Vagina (tissue), 2 donors: ENCODE data around the gene ENPP7. TPM values are rescaled to one million over a fixed set of nuclear protein-coding genes. Genes with fewer than 3 reads are reported as not detected.
A peak's percentile ranks its signal among the peaks of the same experiment; 100 is the strongest.

Experiments
- DNase-seq, 2 donors: peaks; one replicate each; pipeline ENCODE4 v3.0.0-alpha.2; 2017; ENCODE audit errors: extremely low spot score in 2 of 2
- H3K27ac ChIP-seq: fragments of 200-600 bp; sonication (generic); one replicate; pipeline ENCODE4 v1.5.1; 2019
- H3K27me3 ChIP-seq: fragments of 200-600 bp; sonication (generic); one replicate; pipeline ENCODE4 v1.5.1; 2019
- H3K36me3 ChIP-seq, 2 donors: fragments of 200-600 bp; sonication (generic); one replicate each; pipeline ENCODE4 v1.5.1; 2017 to 2019
- H3K4me1 ChIP-seq: fragments of 200-600 bp; sonication (generic); one replicate; pipeline ENCODE4 v1.5.1; 2019
- H3K4me3 ChIP-seq, 2 donors: fragments of 200-600 bp; sonication (generic); 1 replicate in 1 of 2; 2 replicates in 1 of 2; pipeline ENCODE4 v1.5.1; 2016 to 2019
- H3K9me3 ChIP-seq: fragments of 200-600 bp; sonication (generic); one replicate; pipeline ENCODE4 v1.5.1; 2019
- POLR2A ChIP-seq, 2 donors: fragments of 450-650 bp; IDR thresholded peaks; one replicate each; pipeline ENCODE4 v1.6.1; 2017; ENCODE audit warnings: antibody characterized with exemption in 2 of 2, mild to moderate bottlenecking in 2 of 2, moderate library complexity in 2 of 2
- POLR2AphosphoS5 ChIP-seq, 2 donors: sonication (generic); formaldehyde crosslinking; IDR thresholded peaks; one replicate each; pipeline ENCODE4 v1.9.0; 2017; ENCODE audit warnings: antibody characterized with exemption in 2 of 2, mild to moderate bottlenecking in 2 of 2, low read depth in 1 of 2; ENCODE audit not compliant: insufficient read depth in 1 of 2
- intact Hi-C: fragments of 100-400 bp; cut with DNase I; formaldehyde crosslinking; loops from one replicate; pipeline ENCODE4 v1.15.1; 2023
- total RNA-seq: library from RNA; depleted of rRNA; stranded (reverse); fragments of >200 nt; gene quantifications from one replicate; pipeline ENCODE4 v1.2.3, GENCODE V29; 2016
- TF ChIP-seq, protein P1 (sequence below), 3 experiments: fragments of 450-650 bp in 2 of 3; fragments of 200-600 bp in 1 of 3; sonication (generic) in 1 of 3; IDR thresholded peaks; one replicate each; pipeline ENCODE4 v1.5.1; 2017 to 2019; ENCODE audit warnings: antibody characterized with exemption in 3 of 3, mild to moderate bottlenecking in 2 of 3, moderate library complexity in 2 of 3

The ENPP7 gene
- total RNA-seq, 1 donor from 2014 or later, result not detected

DNA sequence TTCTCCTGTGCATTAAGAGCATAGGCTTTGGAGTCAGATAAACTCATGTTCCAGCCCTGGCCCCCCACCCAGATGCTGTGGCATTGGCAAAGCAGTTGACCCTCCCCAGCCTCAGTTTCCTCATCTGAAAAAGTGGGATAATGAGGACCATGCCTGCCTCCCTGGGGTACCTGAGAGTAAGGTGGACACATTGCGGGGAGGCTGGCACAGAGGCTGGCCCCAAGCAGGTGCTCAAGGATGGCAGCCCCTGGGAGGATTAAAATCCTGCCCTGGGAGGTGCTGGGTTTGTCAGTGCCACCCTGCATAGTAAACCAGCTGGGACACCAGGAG, 11.8 kb downstream of the ENPP7 start:
- Histone ChIP-seq H3K27me3 (no peaks in the 10 kb centered on the region), H3K4me1 (peaks cover 16% of the 10 kb centered on the region), H3K9me3 (no peaks in the 10 kb centered on the region), H3K4me3 (no peak overlapping the region), H3K36me3 (no peaks in the 10 kb centered on the region), H3K27ac (no peak overlapping the region)
- DNase-seq, result no peak
- intact Hi-C loops, result loop anchor here (10.0 kb wide), 1 partner anchor 252 kb away; no protein-coding TSS in a partner anchor
- TF ChIP-seq POLR2A (IDR thresholded peaks at IDR 0.05) (no peak), POLR2AphosphoS5 (IDR thresholded peaks at IDR 0.05; ENCODE audit: insufficient read depth in 1 of 2, low read depth in 1 of 2) (no peak)
- TF ChIP-seq, protein P1, sequence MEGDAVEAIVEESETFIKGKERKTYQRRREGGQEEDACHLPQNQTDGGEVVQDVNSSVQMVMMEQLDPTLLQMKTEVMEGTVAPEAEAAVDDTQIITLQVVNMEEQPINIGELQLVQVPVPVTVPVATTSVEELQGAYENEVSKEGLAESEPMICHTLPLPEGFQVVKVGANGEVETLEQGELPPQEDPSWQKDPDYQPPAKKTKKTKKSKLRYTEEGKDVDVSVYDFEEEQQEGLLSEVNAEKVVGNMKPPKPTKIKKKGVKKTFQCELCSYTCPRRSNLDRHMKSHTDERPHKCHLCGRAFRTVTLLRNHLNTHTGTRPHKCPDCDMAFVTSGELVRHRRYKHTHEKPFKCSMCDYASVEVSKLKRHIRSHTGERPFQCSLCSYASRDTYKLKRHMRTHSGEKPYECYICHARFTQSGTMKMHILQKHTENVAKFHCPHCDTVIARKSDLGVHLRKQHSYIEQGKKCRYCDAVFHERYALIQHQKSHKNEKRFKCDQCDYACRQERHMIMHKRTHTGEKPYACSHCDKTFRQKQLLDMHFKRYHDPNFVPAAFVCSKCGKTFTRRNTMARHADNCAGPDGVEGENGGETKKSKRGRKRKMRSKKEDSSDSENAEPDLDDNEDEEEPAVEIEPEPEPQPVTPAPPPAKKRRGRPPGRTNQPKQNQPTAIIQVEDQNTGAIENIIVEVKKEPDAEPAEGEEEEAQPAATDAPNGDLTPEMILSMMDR (IDR thresholded peaks at IDR 0.05), result no peak

DNA sequence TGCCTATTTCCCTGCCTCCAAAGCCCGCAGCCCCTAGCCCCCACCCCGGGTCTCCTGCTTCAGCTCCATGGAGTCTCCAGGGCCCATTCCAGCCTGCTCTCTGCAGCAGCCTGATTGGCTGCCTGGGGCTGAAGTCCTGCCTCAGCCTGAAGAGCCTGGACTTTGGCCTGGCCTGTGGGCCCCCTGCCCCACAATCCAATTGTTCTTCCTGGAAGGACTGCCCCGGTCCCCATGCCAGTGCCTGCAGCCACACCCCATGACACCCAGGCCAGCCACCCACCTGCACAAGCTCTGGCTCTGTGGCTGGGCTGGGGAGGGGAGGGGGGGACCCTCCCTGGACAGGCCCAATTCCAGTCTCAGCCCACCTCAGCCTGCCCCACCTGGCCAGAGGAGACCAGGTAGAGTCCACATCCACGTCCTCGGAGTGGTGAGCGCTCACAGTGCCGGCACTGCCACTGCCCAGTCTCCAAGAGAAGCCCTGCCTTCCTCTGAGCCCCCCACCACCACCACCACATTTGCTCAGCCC, 12.3 kb downstream of the ENPP7 start:
- H3K36me3 ChIP-seq, result no peaks in the 10 kb centered on the region
- no peaks in the 10 kb centered on the region for H3K9me3 ChIP-seq
- H3K4me3 ChIP-seq, result no peak overlapping the region
- no peaks in the 10 kb centered on the region for H3K27me3 ChIP-seq
- intact Hi-C loops, result loop anchor here (10.0 kb wide), 1 partner anchor 252 kb away; no protein-coding TSS in a partner anchor
- no peak for TF ChIP-seq POLR2AphosphoS5 (IDR thresholded peaks at IDR 0.05; ENCODE audit: insufficient read depth in 1 of 2, low read depth in 1 of 2)
- TF ChIP-seq, protein P1 (IDR thresholded peaks at IDR 0.05), result no peak
- no peak for TF ChIP-seq POLR2A (IDR thresholded peaks at IDR 0.05)
- H3K27ac ChIP-seq, result no peak overlapping the region
- H3K4me1 ChIP-seq, result peaks cover 20% of the 10 kb centered on the region
- DNase-seq, result no peak

DNA sequence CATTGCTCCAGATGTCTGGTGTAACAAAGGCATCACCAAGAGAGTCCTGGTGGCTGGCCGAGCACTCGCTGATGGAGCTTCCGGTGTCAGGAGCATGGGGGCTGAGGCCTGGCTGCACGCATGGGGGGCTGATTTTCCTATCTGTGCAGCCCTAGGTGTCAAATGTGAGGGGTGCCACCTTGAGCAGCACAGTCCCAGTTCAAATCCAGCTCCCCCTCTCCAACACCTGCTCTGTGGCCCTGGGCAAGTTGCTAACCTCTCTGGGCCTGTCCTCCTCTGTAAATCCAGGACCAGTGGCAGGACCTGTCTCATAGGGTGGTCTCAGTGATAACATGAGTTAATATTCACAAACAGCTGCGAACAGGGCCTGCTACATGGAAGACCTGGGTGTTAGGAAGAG, 12.9 kb downstream of the ENPP7 start:
- Histone ChIP-seq H3K4me1 (peaks cover 20% of the 10 kb centered on the region), H3K9me3 (no peaks in the 10 kb centered on the region), H3K36me3 (no peaks in the 10 kb centered on the region), H3K27me3 (peaks cover 4% of the 10 kb centered on the region), H3K27ac (no peak overlapping the region), H3K4me3 (no peak overlapping the region)
- DNase-seq, result no peak
- TF ChIP-seq POLR2AphosphoS5 (IDR thresholded peaks at IDR 0.05; ENCODE audit: insufficient read depth in 1 of 2, low read depth in 1 of 2) (no peak), POLR2A (IDR thresholded peaks at IDR 0.05) (no peak)
- TF ChIP-seq, protein P1 (IDR thresholded peaks at IDR 0.05), result no peak
- intact Hi-C loops, result loop anchor here (10.0 kb wide), 1 partner anchor 251 kb away; no protein-coding TSS in a partner anchor

DNA sequence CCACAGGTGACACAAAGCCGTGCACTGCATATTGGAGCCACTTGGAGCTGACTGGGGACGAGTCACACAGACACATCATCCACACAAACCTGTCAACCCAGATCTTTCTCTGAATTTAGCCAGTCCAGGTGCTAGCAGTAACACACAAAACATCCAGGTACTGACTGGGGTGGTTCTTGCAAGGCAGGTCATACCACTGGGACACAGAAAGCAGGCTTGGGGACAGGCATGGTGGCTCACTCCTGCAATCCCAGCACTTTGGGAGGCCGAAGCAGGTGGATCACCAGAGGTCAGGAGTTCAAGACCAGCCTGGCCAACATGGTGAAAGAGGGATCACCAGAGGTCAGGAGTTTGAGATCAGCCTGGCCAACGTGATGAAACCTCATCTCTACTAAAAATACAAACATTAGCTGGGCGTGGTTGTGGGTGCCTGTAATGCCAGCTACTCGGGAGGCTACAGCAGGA, 14.9 kb downstream of the ENPP7 start:
- Histone ChIP-seq H3K27me3 (peaks cover 4% of the 10 kb centered on the region), H3K27ac (no peak overlapping the region), H3K4me1 (peaks cover 20% of the 10 kb centered on the region), H3K9me3 (no peaks in the 10 kb centered on the region), H3K4me3 (no peak overlapping the region), H3K36me3 (no peaks in the 10 kb centered on the region)
- intact Hi-C loops, result loop anchor here (10.0 kb wide), 1 partner anchor 249 kb away; no protein-coding TSS in a partner anchor
- no peak for DNase-seq
- TF ChIP-seq, protein P1 (IDR thresholded peaks at IDR 0.05), result no peak
- peak in 1 of 2 donors; percentile 23 for TF ChIP-seq POLR2AphosphoS5 (IDR thresholded peaks at IDR 0.05; ENCODE audit: insufficient read depth in 1 of 2, low read depth in 1 of 2)
- TF ChIP-seq POLR2A (IDR thresholded peaks at IDR 0.05), result no peak

DNA sequence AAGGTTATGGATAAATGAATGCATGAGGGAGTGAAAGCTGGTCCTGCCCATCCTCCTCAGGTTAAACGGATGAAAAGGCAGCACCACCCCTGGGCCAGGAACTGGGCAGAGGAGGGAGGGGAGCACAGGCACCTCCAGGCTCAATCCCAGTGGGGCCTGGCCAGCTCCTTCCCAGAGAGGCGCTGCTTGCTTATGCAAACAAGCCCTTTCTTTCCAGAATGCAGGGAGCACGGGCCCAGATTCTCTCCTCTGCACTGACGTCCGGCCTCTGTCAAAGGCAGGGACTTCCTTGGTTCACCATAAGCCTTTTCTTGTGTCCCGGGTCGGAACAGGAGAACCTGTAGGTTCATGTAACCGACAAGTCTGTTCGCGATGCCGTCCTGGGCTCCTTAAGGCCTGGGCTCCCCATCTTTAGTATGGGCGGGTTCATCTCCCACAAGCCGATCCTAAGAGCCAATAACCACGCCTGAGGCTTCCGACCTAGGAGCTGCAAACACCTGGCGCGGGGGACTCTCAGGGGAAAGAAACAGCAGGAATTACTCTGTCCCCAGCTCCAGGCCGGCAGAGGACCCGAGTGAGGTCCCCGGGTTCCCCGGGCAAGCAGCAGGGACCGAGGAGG, 16.3 kb downstream of the ENPP7 start:
- TF ChIP-seq POLR2A (IDR thresholded peaks at IDR 0.05) (no peak), POLR2AphosphoS5 (IDR thresholded peaks at IDR 0.05; ENCODE audit: insufficient read depth in 1 of 2, low read depth in 1 of 2) (no peak)
- TF ChIP-seq, protein P1 (IDR thresholded peaks at IDR 0.05), result no peak
- Histone ChIP-seq H3K36me3 (no peaks in the 10 kb centered on the region), H3K9me3 (no peaks in the 10 kb centered on the region), H3K27me3 (peaks cover 4% of the 10 kb centered on the region), H3K4me1 (peaks cover 13% of the 10 kb centered on the region), H3K4me3 (no peak overlapping the region), H3K27ac (no peak overlapping the region)
- intact Hi-C loops, result loop anchor here (10.0 kb wide), 1 partner anchor 248 kb away; no protein-coding TSS in a partner anchor
- DNase-seq, result no peak
